ENCODE data around the gene RAB6A. TPM values are rescaled to one million over a fixed set of nuclear protein-coding genes. Genes with fewer than 3 reads are reported as not detected.

RAB6A gene
- polyA plus RNA-seq, 1 experiment: 153 TPM

GRCh38 chr11:73645121-73645969, 115.5 kb downstream of the RAB6A start:
- H3K4me3 ChIP-seq (ENCODE audit: low read depth, low read length): no peak overlapping the region
- H3K9me3 ChIP-seq (ENCODE audit: control insufficient read depth, insufficient read depth, low read length): no peaks in the 10 kb centered on the region
- H3K27ac ChIP-seq (ENCODE audit: low read depth, low read length): no peak overlapping the region
- TF ChIP-seq CTCF (IDR thresholded peaks at IDR 0.05; ENCODE audit: low read depth, low read length): no peak
- peaks cover 16% of the 10 kb centered on the region for H3K27me3 ChIP-seq (ENCODE audit: control insufficient read depth, insufficient read depth, low read length)
- POLR2A ChIA-PET: no interaction called here
- CTCF ChIA-PET: interaction anchor here (1.2 to 3.5 kb wide), 3 partner anchors 16 to 20 kb away, joined by 4 to 12 read pairs (median 6); no protein-coding TSS in a partner anchor
- no peak for DNase-seq (ENCODE audit: low read depth, low spot score)

DNA sequence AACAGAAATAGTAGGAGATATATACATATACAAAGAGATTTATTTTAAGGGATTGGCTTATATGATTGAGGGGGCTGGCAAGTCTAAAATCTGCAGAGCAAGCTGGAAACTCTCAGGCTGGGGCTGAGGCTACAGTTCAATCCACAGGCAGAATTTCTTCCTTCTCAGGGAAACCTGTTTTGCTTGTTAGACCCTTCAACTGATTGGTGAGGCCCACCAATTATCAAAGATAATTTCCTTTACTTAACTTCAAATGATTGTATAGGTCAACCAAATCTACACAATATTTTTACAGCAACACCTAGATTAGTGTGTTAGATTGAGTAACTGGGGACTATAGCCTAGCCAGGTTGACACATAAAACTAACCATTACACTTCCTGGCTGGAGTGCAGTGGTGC, 119.2 kb downstream of the RAB6A start:
- no peak for DNase-seq (ENCODE audit: low read depth, low spot score)
- Histone ChIP-seq H3K27me3 (ENCODE audit: control insufficient read depth, insufficient read depth, low read length) (peaks cover 7% of the 10 kb centered on the region), H3K4me3 (ENCODE audit: low read depth, low read length) (no peak overlapping the region), H3K9me3 (ENCODE audit: control insufficient read depth, insufficient read depth, low read length) (no peaks in the 10 kb centered on the region), H3K27ac (ENCODE audit: low read depth, low read length) (no peak overlapping the region)
- CTCF ChIA-PET: interaction anchor here (1.1 to 3.5 kb wide), 2 partner anchors 16 to 20 kb away, joined by 3 to 12 read pairs; no protein-coding TSS in a partner anchor
- TF ChIP-seq CTCF (IDR thresholded peaks at IDR 0.05; ENCODE audit: low read depth, low read length): no peak
- POLR2A ChIA-PET: no interaction called here

DNA sequence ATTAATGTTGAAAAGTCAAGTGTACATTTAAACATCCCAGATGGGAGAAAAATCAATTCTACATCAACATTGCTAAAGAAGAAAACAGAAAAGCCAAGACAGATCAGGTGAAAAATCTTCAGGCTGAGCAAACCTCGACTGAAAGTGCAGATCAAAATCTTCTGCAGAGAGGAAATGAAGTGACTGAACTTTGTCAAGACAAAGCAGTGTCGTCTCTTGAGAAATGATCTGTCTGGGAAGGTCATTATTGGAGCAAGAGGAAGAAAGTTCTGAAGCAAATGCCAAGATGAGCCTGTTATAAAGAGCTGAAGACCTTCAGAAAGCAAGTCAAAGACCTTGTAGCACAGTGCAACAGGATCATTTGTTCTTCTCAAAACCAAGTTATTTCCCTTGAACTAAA, 120.3 kb downstream of the RAB6A start:
- ChIA-PET CTCF (interaction anchor here (1.1 to 1.6 kb wide), 2 partner anchors 14 to 21 kb away, joined by 3 to 9 read pairs; no protein-coding TSS in a partner anchor), POLR2A (no interaction called here)
- Histone ChIP-seq H3K27me3 (ENCODE audit: control insufficient read depth, insufficient read depth, low read length) (peaks cover 7% of the 10 kb centered on the region), H3K9me3 (ENCODE audit: control insufficient read depth, insufficient read depth, low read length) (no peaks in the 10 kb centered on the region), H3K4me3 (ENCODE audit: low read depth, low read length) (no peak overlapping the region), H3K27ac (ENCODE audit: low read depth, low read length) (no peak overlapping the region)
- DNase-seq (ENCODE audit: low read depth, low spot score): no peak
- no peak for TF ChIP-seq CTCF (IDR thresholded peaks at IDR 0.05; ENCODE audit: low read depth, low read length)

- ChIA-PET CTCF (interaction anchor here (1.6 to 4.8 kb wide), 2 partner anchors 11 to 158 kb away, joined by 3 to 35 read pairs; no protein-coding TSS in a partner anchor), POLR2A (no interaction called here)
- Histone ChIP-seq H3K27ac (ENCODE audit: low read depth, low read length) (no peak overlapping the region), H3K4me3 (ENCODE audit: low read depth, low read length) (no peak overlapping the region), H3K9me3 (ENCODE audit: control insufficient read depth, insufficient read depth, low read length) (no peaks in the 10 kb centered on the region), H3K27me3 (ENCODE audit: control insufficient read depth, insufficient read depth, low read length) (peaks cover 5% of the 10 kb centered on the region)
- no peak for TF ChIP-seq CTCF (IDR thresholded peaks at IDR 0.05; ENCODE audit: low read depth, low read length)
- DNase-seq (ENCODE audit: low read depth, low spot score): no peak
These were observed 123.9 kb downstream of the RAB6A start for GRCh38 chr11:73637012-73637411.

GRCh38 chr11:73636249-73636648, 124.6 kb downstream of the RAB6A start:
- DNase-seq (ENCODE audit: low read depth, low spot score): no peak
- TF ChIP-seq CTCF (IDR thresholded peaks at IDR 0.05; ENCODE audit: low read depth, low read length): no peak
- Histone ChIP-seq H3K4me3 (ENCODE audit: low read depth, low read length) (no peak overlapping the region), H3K27me3 (ENCODE audit: control insufficient read depth, insufficient read depth, low read length) (peaks cover 3% of the 10 kb centered on the region), H3K9me3 (ENCODE audit: control insufficient read depth, insufficient read depth, low read length) (no peaks in the 10 kb centered on the region), H3K27ac (ENCODE audit: low read depth, low read length) (no peak overlapping the region)
- ChIA-PET CTCF (interaction anchor here (1.6 to 4.8 kb wide), 2 partner anchors 11 to 157 kb away, joined by 3 to 35 read pairs; no protein-coding TSS in a partner anchor), POLR2A (no interaction called here)

All from AG04450 (cell line).